Activated CD8-positive, alpha-beta memory T cell treated with anti-CD3 and anti-CD28 coated beads for 1 hour (primary cell): ENCODE data around the gene FIZ1.
A peak's percentile ranks its signal among the peaks of the same experiment; 100 is the strongest.

Experiments used
- DNase-seq, 2 donors: peaks; one replicate each; pipeline ENCODE4 v3.0.0-alpha.2; 2020; ENCODE audit warnings: low read depth in 1 of 2; ENCODE audit errors: extremely low read depth in 1 of 2

The FIZ1 gene

GRCh38 chr19:55635856-55636440, 36.6 kb upstream of the FIZ1 start:
- no peak for DNase-seq

GRCh38 chr19:55635334-55635717, 36.0 kb upstream of the FIZ1 start:
- no peak for DNase-seq

GRCh38 chr19:55633861-55634260, 34.5 kb upstream of the FIZ1 start:
- DNase-seq, result no peak

- DNase-seq, result peak; percentile 67 to 71
Measured at GRCh38 chr19:55632463-55632834, 33.1 kb upstream of the FIZ1 start.

GRCh38 chr19:55626350-55626749, 27.0 kb upstream of the FIZ1 start:
- DNase-seq, result no peak

GRCh38 chr19:55625004-55625326, 25.6 kb upstream of the FIZ1 start:
- DNase-seq, result no peak

GRCh38 chr19:55624109-55625003, 25.0 kb upstream of the FIZ1 start, which contains the start of gene ZNF784:
TSS of gene ZNF784 (minus strand) at chr19:55624566. CDS start at chr19:55624561, 5 bp downstream.
- DNase-seq, result peak; percentile 87 to 94

- DNase-seq, result no peak
Measured at GRCh38 chr19:55623561-55623960, 24.2 kb upstream of the FIZ1 start.

- no peak for DNase-seq
Measured at GRCh38 chr19:55623130-55623529, 23.8 kb upstream of the FIZ1 start.

GRCh38 chr19:55622242-55622969, 23.1 kb upstream of the FIZ1 start:
- DNase-seq, result no peak

GRCh38 chr19:55621673-55622231, 22.4 kb upstream of the FIZ1 start:
- no peak for DNase-seq

- DNase-seq, result no peak
Measured at GRCh38 chr19:55621205-55621672, 21.9 kb upstream of the FIZ1 start.

GRCh38 chr19:55620410-55621204, 21.3 kb upstream of the FIZ1 start:
- DNase-seq, result no peak

GRCh38 chr19:55619286-55619685, 20.0 kb upstream of the FIZ1 start:
- DNase-seq, result no peak

GRCh38 chr19:55618426-55618825, 19.1 kb upstream of the FIZ1 start:
- DNase-seq, result no peak

GRCh38 chr19:55617426-55617825, 18.1 kb upstream of the FIZ1 start:
- no peak for DNase-seq

GRCh38 chr19:55616395-55616875, 17.1 kb upstream of the FIZ1 start:
- no peak for DNase-seq

GRCh38 chr19:55615543-55616394, 16.5 kb upstream of the FIZ1 start:
- no peak for DNase-seq

- no peak for DNase-seq
Measured at GRCh38 chr19:55614711-55615542, 15.6 kb upstream of the FIZ1 start.
